GM18870 (cell line): Measurements from ENCODE around the gene NACAD.

Source experiments
- ATAC-seq: cut with Tn5 transposase; IDR thresholded peaks from one replicate; pipeline ENCODE4 v1.9.1; 2021; ENCODE audit warnings: moderate library complexity; ENCODE audit not compliant: unreplicated experiment

NACAD gene

DNA sequence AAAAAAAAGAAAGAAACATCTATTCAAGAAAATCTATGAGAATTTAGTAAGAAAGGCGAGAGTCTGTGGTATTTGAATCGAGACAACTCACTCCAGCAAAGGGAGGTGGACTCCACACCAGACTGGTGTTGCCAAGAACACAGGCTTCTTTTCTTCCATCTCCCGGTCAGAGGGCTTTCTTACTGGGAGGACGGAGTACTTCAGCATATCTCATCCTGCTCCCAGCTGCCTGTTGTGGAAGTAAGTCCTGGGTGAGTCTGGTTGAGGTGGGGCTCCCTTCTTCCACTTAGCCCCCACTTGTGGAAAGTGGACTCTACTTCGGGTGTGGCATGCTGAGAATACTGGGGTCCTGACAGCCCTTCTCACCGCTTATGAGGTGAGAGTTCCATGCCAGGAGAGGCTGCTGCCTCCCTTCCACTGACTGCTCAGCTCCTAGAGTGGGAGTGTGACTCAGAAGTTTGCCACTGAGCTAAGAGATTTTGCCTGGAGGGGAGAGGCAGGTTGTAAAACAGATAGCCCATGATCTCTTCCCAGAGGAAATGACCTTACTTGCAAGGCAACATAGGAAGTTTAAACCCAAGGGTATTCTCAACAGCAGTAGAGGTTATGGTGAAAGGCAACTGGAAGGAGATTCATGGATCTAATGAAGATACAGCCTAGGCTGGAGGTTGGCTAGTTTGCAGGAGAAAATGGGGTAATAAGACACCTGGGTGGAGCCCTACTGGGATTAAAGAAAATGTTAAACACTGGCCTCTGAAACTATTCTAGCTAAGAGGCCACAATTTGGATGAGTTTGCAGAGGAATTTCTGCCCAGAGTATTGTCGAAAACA, 3.5 kb upstream of the NACAD start:
- no peak for ATAC-seq

DNA sequence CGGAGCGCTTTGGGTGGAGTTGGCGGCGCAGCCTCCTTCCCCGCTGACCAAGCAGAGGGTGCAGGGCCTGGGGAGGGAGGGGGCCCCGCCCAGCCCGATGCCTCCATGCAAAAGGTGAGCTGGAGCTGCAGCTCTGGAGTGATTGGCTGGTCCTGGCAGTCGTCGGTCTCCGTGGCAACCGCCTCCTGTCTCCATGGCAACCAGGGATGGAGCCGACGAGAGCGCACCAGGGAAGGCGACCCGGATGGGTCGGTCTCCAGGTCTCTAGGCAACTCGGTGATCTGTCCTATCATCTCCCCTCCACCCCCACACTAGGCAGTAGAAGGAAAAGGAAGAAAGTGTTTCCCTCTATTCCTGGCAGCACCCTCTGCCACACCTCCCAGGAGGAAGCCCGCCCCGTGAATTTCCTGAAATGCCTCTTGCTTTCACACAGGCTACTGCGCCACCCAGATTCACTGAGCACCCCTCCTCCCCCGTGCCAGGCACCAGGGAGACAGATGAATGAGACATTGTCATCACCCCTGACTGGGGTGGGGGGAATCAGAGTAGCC, 647 bp upstream of the NACAD start:
- ATAC-seq = no peak

DNA sequence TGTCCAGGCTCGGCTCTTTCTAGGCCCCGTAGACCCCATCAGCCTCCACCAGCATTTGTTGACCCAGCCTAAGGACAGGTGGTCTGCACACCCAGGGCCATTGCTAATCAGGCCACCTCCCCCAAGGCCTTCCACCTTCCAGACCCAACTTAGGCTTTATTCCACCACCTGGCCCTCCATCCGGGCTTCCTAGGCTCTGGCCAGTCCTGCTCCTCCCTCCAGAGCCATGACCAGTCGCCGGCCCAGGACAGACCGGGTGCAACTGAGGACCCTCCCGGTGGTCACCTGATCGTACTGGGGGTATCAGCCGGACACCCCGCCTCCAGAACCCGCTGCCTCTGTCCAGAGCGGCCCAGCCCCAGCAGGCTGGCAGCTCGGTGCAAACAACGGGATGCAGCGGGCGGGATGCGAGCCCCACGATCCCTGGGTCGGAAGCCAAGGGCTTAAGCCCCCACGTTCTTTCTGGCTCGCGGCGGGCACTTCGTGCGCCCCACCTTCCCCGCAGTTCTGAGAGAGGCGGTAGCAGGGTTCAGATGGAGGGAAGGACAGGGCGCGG, 545 bp downstream of the NACAD start:
- ATAC-seq = no peak

DNA sequence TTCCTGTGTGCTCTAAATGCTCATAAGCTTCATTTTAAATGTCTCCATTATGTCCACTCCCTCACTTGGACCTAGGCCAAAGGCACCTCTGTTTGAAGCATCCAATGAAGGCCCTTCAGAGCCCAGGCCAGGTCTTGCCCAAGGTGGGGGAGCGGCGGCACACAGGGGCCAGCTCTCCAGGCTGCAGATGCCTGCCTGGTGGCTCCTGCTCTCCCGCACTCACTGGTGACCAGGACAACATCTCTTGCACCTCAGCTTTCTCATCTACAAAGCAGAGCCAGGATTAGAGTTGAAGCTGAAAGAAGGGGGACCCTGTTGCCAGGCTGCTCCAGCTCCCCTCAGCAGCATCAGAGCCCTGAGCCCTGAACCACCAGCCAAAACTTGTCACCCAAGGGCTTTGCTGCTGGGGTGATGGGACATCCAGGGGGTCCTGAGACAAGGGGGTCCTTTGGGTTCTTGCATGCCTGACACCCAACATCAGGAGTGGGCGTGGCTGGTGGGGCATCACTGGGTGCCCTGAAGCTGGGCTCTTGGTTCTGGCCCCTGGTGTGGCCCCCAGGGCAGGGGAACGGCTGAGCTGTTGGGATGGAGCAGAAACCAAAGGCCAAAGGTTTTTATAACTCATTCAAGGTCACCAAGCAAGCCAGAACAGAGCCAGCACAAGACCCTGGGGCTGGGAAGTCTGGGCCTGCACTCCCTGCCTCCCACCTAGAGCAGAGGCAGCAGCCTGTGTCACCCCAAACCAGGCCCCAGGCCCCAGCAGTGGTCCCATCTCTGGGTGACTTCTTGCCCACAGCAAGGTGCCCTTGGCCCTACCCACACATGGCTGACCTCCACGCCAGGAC, 1.2 kb downstream of the NACAD start:
- ATAC-seq = no peak

DNA sequence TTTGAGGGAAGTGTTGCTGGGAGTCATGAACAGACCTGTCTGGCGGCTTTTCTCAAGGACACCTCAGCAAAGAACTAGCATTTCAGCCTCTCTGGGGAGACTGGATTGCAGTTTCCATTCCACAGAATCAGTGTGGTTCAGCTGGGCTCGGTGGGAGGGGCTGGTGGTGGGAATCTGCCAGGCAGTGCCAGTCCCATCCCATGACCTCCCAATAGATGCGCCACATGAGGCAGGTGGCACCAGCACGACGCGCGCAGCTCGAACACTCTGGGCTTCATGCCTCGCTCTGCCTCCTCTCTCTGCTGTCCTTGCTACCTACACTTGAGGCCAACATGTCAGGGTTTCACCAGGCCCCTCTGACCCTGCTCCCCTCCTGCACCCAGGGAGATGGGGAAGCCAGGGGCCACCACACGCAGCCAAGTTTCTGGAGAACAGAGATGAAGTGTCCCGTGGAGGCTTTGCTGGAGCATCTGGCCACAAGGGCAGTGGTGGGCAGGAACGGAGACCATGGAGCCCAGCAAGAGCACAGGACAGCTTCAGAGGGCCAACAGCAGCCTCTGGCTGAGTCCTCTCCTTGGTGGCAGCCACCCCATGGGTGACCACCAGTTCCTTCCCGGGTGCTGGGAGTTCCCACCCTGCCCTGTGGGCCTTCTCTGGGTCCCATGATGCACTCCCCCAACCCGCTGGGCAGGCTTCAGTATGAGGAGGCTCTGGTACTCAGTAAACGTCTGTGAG, 2.3 kb downstream of the NACAD start:
- no peak for ATAC-seq

DNA sequence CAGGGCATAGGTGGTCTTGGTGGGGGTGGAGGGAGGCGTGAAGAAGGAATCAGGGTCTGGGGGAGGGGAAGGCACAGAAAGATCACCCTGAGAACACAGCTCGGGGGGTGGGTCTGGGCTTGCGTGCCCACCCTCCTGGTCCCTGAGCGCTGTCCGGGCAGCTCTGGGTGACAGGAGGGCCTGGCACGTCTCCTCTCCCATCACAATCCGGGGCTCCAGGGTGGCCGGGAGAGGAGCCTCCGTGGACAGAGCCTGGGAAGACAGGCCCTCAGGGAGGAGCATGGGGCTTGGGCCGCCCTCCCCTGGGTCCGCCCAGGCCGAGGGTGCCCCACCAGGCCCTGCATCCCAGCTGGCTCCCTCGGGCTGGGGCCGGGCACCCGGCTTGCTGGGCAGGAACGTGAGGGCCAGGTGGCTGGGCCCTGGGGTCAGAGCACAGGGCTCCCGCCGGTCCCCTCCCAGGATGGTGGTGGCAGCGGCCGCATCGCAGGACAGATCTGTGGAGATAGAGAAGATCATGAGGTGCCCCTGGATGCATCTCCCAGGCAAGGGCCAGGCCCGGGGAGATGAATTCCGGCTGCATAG, 3.1 kb downstream of the NACAD start:
- no peak for ATAC-seq

DNA sequence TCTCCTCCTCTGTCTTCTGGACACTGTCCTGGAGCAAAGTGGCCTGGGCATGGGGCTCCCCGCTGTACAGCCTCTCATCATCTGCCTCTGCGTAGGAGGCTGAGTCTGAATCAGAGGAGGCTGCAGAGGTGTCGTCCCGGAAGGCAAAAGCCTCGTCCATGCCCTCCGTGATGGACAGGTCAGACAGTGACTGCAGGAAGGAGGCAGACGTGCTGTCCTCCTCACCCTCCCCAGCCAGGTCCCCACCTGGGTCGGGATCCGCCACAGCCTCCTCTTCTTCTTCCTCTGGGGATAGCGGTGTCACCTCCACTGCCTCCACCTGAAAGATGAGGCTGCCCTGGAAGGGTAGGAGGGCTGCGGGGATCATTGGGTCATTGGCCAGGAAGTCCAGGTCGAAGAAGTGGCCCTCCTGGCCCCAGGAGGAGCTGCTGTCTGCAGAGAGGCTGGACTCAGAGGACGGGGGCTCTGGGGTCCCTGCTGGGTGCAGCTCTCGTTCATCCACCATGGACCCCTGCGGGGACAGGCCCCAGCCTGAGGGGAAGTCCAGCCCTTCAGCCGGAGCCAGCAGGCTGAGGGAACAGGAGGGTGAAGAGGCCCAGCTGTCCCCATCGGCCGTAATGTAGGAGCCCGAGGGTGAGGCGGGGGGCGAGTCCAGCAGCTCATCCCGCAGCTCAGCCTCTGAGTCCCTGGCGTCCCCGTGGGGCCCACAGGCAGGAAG, 3.7 kb downstream of the NACAD start:
- no peak for ATAC-seq

DNA sequence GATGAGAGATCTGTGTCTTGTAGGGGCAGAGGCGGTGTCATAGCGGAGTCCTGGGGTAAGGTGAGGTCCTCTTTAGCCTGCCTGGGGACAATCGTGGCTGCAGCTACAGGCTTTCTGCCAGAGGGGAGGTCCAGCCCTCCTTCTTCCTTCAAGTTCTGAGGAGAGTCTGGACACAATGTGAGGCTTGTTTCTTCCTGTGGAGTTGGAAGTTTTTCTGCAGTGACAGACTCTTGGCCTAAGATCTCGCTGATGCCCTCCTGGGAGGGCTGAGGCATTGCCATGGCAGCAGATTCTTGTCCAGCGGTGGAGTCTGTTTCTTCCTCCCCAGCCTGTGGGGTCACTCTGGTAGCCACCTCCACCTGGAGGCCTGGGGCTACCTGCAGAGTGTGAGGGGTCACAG, 4.4 kb downstream of the NACAD start:
- no peak for ATAC-seq

DNA sequence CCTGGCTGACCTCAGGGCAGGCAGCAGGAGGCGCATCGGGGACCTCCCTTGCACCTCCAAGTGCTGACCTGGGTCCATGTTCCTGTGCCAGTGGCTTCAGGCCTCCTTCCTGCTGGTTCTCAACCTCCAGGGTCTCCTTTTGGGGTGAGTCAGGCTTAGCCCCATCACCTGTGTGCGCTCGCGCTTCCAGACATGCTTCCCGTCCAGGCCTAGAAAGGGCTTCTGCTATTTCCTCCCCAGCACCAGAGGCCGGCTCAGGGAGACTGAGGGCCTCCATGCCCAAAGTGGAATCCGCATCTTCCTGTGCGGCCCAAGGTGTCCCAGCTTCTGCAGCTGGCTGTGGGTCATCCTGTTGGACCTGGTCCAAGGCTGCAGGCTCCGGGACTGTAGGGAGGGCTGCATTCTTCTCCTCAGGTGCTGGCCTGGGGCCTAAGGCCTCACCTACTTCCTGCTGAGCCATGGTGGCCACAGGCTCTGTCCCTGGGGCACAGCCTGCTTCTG, 5.9 kb downstream of the NACAD start:
- no peak for ATAC-seq

DNA sequence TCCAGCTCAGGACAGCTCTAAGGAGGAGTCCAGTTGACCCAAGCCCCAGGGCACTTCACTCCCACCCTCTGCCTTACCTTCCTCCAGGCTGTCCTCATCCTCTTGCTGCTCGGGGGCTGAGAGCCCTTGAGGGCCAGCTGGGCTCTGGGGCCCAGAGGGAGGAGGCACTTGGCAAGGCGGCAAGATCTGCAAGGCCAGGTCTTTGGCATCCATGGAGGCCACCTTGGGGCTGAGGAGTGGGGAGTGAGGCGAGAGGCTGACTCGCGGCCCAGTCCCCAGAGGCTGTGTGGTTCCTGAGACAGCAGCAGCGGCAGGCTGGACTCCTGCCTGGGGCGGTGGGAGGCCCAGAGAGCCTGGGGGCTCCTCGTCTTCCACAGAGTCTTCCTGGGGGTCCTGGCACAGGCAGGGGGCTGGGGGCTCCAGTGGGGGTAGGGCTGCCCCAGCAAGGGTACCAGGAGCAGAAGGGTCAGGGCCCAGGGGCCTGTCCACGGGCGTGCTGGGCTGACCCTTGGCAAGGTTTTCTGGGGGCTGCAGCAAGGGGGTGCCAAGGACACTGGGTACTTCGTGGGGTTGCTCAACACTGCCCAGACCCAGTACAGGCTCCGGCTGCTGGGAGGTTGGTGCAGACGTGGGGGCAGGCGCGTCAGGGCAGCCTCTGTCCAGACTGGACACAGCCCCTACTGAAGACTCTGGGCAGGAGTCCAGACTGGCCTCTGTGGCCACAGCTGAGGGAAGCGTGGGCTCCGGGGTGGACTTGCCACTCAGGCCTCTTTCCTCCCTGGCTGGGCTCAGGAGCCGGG, 6.5 kb downstream of the NACAD start:
- ATAC-seq = no peak

DNA sequence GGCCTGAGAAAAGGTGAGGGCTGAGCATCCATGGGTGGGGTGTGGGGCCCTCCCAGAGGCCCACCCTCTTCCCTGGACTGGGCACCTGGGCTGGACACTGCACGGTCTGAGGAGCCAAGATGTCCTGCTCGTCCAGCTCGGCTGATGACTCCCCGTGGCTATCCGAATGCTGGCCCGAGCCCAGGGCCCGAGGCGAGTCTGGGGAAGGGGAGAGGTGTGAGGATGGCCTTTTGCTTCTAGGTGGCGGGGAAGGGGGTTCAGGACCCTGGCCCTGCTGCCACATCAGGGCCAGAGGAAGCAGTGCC, 7.1 kb downstream of the NACAD start:
- ATAC-seq = no peak

DNA sequence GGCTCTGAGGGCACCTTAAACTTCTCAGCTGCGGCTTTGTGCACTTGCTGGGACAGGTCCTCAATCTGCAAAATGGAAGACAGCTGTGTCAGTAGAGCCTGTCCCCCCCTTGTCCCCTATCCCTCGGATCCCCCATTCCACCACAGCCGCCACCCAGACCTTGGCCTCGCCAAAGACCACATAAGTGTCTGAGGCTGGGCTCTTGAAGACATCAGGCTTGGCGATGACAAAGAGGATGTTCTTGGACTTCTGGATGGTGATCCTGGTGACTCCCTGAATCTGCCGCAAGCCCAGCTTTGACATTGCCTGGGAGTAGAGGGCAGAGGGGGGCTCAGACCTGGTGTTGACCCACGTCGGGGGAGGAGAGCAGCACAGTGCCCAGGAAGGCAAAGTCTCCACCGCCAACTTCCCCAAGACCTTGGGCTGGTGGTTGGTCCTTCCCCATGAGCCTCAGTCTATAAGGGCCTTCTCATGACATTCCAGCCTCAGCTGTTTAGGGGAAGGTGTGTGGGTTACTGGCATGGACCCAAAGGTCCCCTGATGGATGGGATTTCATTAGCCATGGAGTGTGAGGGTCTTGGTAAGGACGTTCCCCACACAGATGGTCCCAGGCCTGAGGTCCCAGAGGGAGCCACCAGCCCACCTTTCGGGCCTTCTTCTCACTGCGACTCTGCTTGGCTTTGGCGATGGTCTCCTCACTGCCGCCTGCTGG, 7.7 kb downstream of the NACAD start:
- no peak for ATAC-seq

DNA sequence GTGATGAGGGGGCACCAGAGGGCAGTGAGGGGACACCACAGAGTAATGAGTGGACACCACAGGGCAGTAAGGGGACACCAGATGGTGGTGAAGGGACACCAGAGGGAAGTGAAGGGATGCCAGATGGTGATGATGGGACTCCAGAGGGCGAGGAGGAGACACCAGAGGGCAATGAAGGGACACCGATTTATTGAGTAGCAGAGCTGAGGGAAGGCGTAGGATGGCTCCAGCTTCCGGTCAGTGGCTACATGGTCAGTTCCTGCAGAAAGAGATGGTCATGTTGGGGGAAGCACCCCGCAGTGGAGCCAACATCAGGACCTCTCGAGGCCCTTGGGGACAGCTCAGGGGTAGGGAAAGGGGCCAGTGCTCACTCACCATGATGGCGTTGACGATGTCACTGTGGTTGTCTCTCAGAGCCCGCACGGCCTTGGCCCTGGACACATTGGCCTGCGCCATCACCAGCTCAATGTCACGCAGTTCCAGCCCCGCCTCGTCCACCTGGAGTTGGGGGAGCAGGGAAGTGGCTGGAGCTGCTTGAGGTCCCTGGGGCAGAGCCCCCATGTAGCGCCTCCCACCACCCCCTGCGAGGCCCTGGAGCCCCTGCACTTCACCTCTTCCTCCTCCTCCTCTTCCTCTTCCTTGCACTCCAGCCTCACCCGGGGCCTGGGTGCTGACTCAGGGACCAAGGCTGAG, 8.4 kb downstream of the NACAD start:
- ATAC-seq = no peak

DNA sequence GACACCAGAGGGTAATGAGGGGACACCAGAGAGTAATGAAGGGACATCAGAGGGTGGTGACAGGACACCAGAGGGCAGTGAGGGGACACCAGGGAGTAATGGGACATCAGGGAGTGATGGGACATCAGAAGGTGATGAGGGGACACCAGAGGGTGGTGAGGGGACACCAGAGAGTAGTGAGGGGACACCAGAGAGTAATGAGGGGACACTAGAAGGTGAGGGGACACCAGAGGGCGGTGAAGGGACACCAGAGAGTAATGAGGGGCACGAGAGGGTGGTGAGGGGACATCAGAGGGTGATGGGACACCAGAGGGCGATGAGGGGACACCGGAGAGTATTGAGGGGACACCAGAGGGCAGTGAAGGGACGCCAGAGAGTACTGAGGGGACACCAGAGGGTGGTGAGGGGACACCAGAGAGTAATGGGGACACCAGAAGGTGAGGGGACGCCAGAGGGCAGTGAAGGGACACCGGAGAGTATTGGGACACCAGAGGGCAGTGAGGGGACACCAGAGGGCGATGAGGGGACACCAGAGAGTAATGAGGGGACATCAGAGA, 10.6 kb downstream of the NACAD start:
- ATAC-seq = no peak

DNA sequence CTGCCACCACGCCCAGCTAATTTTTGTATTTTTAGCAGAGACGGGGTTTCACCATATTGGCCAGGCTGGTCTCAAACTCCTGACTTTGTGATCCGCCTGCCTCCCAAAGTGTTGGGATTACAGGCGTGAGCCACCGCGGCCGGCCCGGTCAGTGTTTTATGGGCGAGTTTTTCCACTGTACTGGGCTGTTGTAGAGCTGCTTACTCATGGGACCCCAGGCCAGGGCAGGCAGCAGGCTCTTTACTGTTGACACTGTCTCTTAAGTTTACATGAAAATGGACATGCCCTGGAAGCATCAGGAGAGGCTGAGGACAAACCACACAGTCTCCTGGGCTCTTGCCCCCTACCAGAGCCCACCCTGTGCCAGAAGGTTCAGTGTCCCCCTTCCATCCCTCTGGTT, 11.2 kb downstream of the NACAD start:
- no peak for ATAC-seq

DNA sequence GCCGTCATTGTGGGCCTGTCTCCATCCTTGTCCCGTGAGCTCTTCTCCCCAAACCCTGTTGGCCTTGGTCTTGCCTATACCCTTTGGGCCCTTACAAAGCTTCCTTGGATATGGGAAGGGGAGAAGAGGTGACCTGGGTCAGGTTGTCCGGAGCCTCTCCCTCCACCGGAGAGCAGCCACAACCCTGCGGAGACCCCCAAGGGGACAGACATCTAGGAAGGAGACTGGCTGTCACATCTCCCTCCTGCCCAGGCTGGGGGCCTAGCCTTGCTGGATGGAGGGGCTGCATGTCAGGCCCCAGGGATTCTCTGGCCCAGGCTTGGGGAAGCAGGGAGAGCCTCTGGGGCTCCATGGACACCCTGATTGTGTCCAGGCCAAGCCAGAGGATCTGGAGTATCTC, 11.8 kb downstream of the NACAD start:
- no peak for ATAC-seq
